HEK293 (cell line): ENCODE results near the gene PRKAG3.

Source experiments
- CTCF ChIP-seq: fragments of 450-650 bp; formaldehyde crosslinking; IDR thresholded peaks from 2 replicates; pipeline ENCODE4 v1.5.1; 2016; ENCODE audit warnings: missing biosample characterization, missing genetic modification characterization
- PATZ1 ChIP-seq: fragments of 450-650 bp; formaldehyde crosslinking; IDR thresholded peaks from 2 replicates; pipeline ENCODE4 v1.5.1; 2016; ENCODE audit warnings: missing biosample characterization, missing genetic modification characterization
- TRIM28 ChIP-seq: IDR thresholded peaks from 2 replicates; pipeline ENCODE4 v1.6.1; 2011; ENCODE audit warnings: low read length, control low read depth, borderline replicate concordance
- ZNF404 ChIP-seq: fragments of 450-650 bp; formaldehyde crosslinking; IDR thresholded peaks from 2 replicates; pipeline ENCODE4 v1.5.1; 2017; ENCODE audit warnings: missing biosample characterization, missing genetic modification characterization
- ZNF548 ChIP-seq: fragments of 450-650 bp; formaldehyde crosslinking; IDR thresholded peaks from 2 replicates; pipeline ENCODE4 v1.5.1; 2016; ENCODE audit warnings: missing biosample characterization, missing genetic modification characterization
- ZNF629 ChIP-seq: fragments of 450-650 bp; formaldehyde crosslinking; IDR thresholded peaks from 2 replicates; pipeline ENCODE4 v1.5.1; 2017; ENCODE audit warnings: missing biosample characterization, missing genetic modification characterization

DNA sequence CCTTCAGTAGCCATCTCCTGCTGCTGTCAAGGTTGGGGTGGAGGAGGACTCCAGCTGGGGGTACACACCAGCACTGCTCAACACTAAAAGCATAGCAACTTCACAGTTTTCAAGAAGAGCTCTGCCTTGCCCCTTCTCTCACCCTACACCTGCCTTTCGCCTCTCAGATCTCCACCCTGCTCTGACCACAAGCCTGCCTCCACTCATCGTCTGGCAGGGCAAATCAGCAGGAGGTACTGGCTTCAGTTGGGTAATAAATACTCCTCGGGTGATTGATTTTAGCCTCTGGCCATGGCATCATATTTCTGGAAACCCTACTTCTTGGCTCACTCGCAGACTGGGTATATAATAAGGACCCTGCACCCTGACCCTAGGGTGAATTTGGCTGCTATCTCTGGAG, 3.1 kb upstream of the PRKAG3 start:
- TF ChIP-seq ZNF629 (tag by site-specific recombination) (no peak), ZNF548 (tag by site-specific recombination) (no peak), CTCF (tag by site-specific recombination) (no peak), ZNF404 (no peak), PATZ1 (tag by site-specific recombination) (no peak), TRIM28 (no peak)
